Loucy (cell line): Measurements from ENCODE around the gene MLXIPL.
"Not testable (repeated sequence)": the region's sequence is repeated elsewhere in the genome, so short reads cannot be mapped to it uniquely, and the experiment has no call there.

ENCODE experiments used
- EZH2phosphoT487 ChIP-seq: fragments of 200-600 bp; IDR thresholded peaks from 2 replicates; pipeline ENCODE4 v1.6.1; 2018; ENCODE audit warnings: antibody characterized with exemption, mild to moderate bottlenecking, moderate library complexity, borderline replicate concordance
- TF ChIP-seq, protein P1 (sequence below): fragments of 200-600 bp; sonication (generic); conservative IDR thresholded peaks from 2 replicates; pipeline ENCODE4 v1.5.1; 2014; ENCODE audit warnings: mild to moderate bottlenecking, antibody characterized with exemption, low read length

DNA sequence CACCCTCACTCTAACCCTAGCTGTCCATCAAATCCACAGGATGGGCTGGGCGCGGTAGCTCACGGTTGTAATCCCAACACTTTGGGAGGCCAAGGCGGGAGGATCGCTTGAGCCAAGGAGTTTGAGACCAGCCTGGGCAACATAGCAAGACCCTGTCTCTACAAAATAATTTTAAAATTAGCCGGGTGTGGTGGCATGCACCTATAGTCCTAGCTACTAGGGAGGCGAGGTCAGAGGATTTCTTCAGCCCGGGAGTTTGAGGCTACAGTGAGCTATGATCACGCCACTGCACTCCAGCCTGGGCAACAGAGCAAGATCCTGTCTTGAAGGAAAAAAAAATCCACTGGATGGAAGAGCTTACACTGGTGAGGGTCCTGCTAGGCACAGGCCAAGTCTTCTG is 6.8 kb downstream of the MLXIPL start:
- TF ChIP-seq, protein P1, sequence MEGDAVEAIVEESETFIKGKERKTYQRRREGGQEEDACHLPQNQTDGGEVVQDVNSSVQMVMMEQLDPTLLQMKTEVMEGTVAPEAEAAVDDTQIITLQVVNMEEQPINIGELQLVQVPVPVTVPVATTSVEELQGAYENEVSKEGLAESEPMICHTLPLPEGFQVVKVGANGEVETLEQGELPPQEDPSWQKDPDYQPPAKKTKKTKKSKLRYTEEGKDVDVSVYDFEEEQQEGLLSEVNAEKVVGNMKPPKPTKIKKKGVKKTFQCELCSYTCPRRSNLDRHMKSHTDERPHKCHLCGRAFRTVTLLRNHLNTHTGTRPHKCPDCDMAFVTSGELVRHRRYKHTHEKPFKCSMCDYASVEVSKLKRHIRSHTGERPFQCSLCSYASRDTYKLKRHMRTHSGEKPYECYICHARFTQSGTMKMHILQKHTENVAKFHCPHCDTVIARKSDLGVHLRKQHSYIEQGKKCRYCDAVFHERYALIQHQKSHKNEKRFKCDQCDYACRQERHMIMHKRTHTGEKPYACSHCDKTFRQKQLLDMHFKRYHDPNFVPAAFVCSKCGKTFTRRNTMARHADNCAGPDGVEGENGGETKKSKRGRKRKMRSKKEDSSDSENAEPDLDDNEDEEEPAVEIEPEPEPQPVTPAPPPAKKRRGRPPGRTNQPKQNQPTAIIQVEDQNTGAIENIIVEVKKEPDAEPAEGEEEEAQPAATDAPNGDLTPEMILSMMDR, result not testable (repeated sequence)
- TF ChIP-seq EZH2phosphoT487, result not testable (repeated sequence)
